K562 (cell line): Measurements from ENCODE around the gene TIMM23. TPM values are rescaled to one million over a fixed set of nuclear protein-coding genes. Genes with fewer than 3 reads are reported as not detected.
"Not testable (repeated sequence)": the region's sequence is repeated elsewhere in the genome, so short reads cannot be mapped to it uniquely, and the experiment has no call there.

Experiments used
- ATF1 ChIP-seq, 2 experiments: fragments of 450-650 bp in 1 of 2; IDR thresholded peaks; 2 replicates each; pipeline ENCODE4 v1.6.1; 2016; ENCODE audit warnings: missing compliant biosample characterization in 1 of 2, missing genetic modification characterization in 1 of 2
- CBX1 ChIP-seq: sonication (generic); IDR thresholded peaks from 2 replicates; pipeline ENCODE4 v1.6.1; 2016; ENCODE audit warnings: antibody characterized with exemption, low read depth, mild to moderate bottlenecking
- CXXC5 ChIP-seq: fragments of 250-450 bp; sonication (Bioruptor Pico); IDR thresholded peaks from 2 replicates; pipeline ENCODE4 v1.8.0; 2022; ENCODE audit warnings: inconsistent platforms, mild to moderate bottlenecking, moderate library complexity
- E2F8 ChIP-seq: fragments of 450-650 bp; IDR thresholded peaks from 2 replicates; pipeline ENCODE4 v1.7.1; 2018; ENCODE audit warnings: mild to moderate bottlenecking, low read depth; ENCODE audit not compliant: partially characterized antibody
- E4F1 ChIP-seq: fragments of 250-450 bp; sonication (Bioruptor Pico); IDR thresholded peaks from 2 replicates; pipeline ENCODE4 v1.5.0; 2021; ENCODE audit warnings: mild to moderate bottlenecking, borderline replicate concordance
- ELF1 ChIP-seq: fragments of 200-800 bp; sonication (Bioruptor generic); IDR thresholded peaks from 2 replicates; pipeline ENCODE4 v1.6.1; 2016; ENCODE audit warnings: missing genetic modification characterization, missing compliant biosample characterization
- FOXJ2 ChIP-seq: fragments of 200-800 bp; sonication (Bioruptor generic); IDR thresholded peaks from 2 replicates; pipeline ENCODE4 v1.6.1; 2016; ENCODE audit warnings: missing genetic modification characterization, missing compliant biosample characterization
- HCFC1 ChIP-seq: IDR thresholded peaks from 2 replicates; pipeline ENCODE4 v1.6.1; 2012; ENCODE audit warnings: low read depth, low read length, improper control_type of control experiment
- HDAC1 ChIP-seq, 2 experiments: fragments of 450-650 bp; IDR thresholded peaks; 2 replicates each; pipeline ENCODE4 v1.6.1; 2016 to 2017; ENCODE audit warnings: inconsistent platforms in 1 of 2, mild to moderate bottlenecking in 1 of 2, moderate library complexity in 1 of 2
- KAT7 ChIP-seq: sonication (generic); formaldehyde crosslinking; IDR thresholded peaks from 2 replicates; pipeline ENCODE4 v1.8.0; 2022; ENCODE audit warnings: missing genetic modification reagents, mild to moderate bottlenecking, borderline replicate concordance
- KDM1A ChIP-seq, 2 experiments: fragments of 450-650 bp; IDR thresholded peaks; 2 replicates each; pipeline ENCODE4 v1.6.1; 2016; ENCODE audit warnings: mild to moderate bottlenecking in 2 of 2
- KDM5B ChIP-seq: fragments of 200-600 bp; sonication (generic); IDR thresholded peaks from 2 replicates; pipeline ENCODE4 v1.6.1; 2012; ENCODE audit warnings: low read depth, mild to moderate bottlenecking, moderate library complexity, low read length, control low read depth, inconsistent platforms; ENCODE audit not compliant: insufficient replicate concordance
- L3MBTL2 ChIP-seq: fragments of 450-650 bp; IDR thresholded peaks from 2 replicates; pipeline ENCODE4 v1.6.1; 2016; ENCODE audit warnings: mild to moderate bottlenecking, moderate library complexity
- MAZ ChIP-seq, 2 experiments: fragments of 450-650 bp in 1 of 2; sonication (generic) in 1 of 2; formaldehyde crosslinking; IDR thresholded peaks in 1 of 2; conservative IDR thresholded peaks in 1 of 2; 2 replicates each; pipeline versions ENCODE4 v1.4.0 to v1.5.0; 2020; ENCODE audit warnings: mild to moderate bottlenecking in 1 of 2, missing genetic modification reagents in 1 of 2
- PKNOX1 ChIP-seq: fragments of 450-650 bp; IDR thresholded peaks from 2 replicates; pipeline ENCODE4 v1.6.1; 2016
- POLR2B ChIP-seq: fragments of 450-650 bp; IDR thresholded peaks from 2 replicates; pipeline ENCODE4 v1.6.1; 2018; ENCODE audit warnings: low read depth; ENCODE audit not compliant: partially characterized antibody
- SRF ChIP-seq, 2 experiments: fragments of 250-450, 450-650 bp in 1 of 2; sonication (Bioruptor Pico) in 1 of 2; sonication (generic) in 1 of 2; formaldehyde crosslinking; IDR thresholded peaks; 2 replicates each; pipeline versions ENCODE4 v1.5.0 to v1.5.1; 2020 to 2022; ENCODE audit warnings: mild to moderate bottlenecking in 1 of 2, missing genetic modification reagents in 1 of 2
- ZNF583 ChIP-seq: fragments of 250-450 bp; sonication (Bioruptor Pico); IDR thresholded peaks from 2 replicates; pipeline ENCODE4 v1.4.0; 2020
- polyA plus RNA-seq, 8 experiments: library from polyadenylated mRNA; depleted of rRNA in 4 of 8; stranded (reverse) in 5 of 8; unstranded in 3 of 8; fragments of >200 nt; fragmentation: Nextera tagmentation in 2 of 8; fragmentation: Illumina TruSeq in 1 of 8; extraction: Ambion mirVana in 2 of 8; extraction: Trizol in 1 of 8; gene quantifications; 2 replicates each; pipeline versions ENCODE4 v1.2.1 to v1.2.3, GENCODE V29; 2011 to 2014; ENCODE audit warnings: inconsistent platforms in 1 of 8, missing spikeins in 1 of 8
- total RNA-seq, 7 experiments: library from RNA; depleted of rRNA in 6 of 7; stranded (reverse); fragments of >200 nt in 6 of 7; fragmentation: Illumina TruSeq in 2 of 7; extraction: Trizol in 2 of 7; gene quantifications; 2 replicates each; pipeline versions ENCODE4 v1.2.1 to v1.2.3, GENCODE V29; 2011 to 2021; ENCODE audit warnings: low replicate concordance in 1 of 7

Gene TIMM23
- total and polyA plus RNA-seq, 9 of the 15 experiments (the other 6 are each of a cell fraction or from before 2014, with no cell fraction given) = 148 to 280 (median 183) TPM

- TF ChIP-seq KDM5B (peak; percentile 64), KDM1A (IDR thresholded peaks at IDR 0.05) (peak; percentile 31 to 32; a peak in 2 of 4 replicates), KAT7 (CRISPR knock-in tag) (0 out of 2 replicates have a peak, but pooled peaks have one; percentile 88), SRF (CRISPR knock-in tag; IDR thresholded peaks at IDR 0.05) (peak in 1 of 2 experiments; percentile 27; a peak in 1 of 4 replicates), MAZ (CRISPR knock-in tag; conservative IDR thresholded peaks at IDR 0.05 in 1 of 2, IDR thresholded peaks at IDR 0.05 in 1 of 2) (peak; percentile 31 to 43; a peak in 2 of 4 replicates), E2F8 (peak; percentile 92), PKNOX1 (0 out of 2 replicates have a peak, but pooled peaks have one; percentile 28), ATF1 (tag; IDR thresholded peaks at IDR 0.05) (peak; percentile 36; the same call in 1 of the 2 replicates), ELF1 (peak; percentile 58; the same call in 1 of the 2 replicates), FOXJ2 (tag) (peak; percentile 60; the same call in 1 of the 2 replicates), ZNF583 (CRISPR knock-in tag) (peak; percentile 42; the same call in 1 of the 2 replicates), POLR2B (peak; percentile 71), HCFC1 (peak; percentile 69), E4F1 (peak; percentile 97), CXXC5 (peak; percentile 73), HDAC1 (IDR thresholded peaks at IDR 0.05) (peak in 1 of 2 experiments; percentile 91; a peak in 2 of 4 replicates), CBX1 (0 out of 2 replicates have a peak, but pooled peaks have one; percentile 24), L3MBTL2 (peak; percentile 70)
- not testable (repeated sequence) for TF ChIP-seq ATF1 (CRISPR knock-in tag; IDR thresholded peaks at IDR 0.05)
Observed at GRCh38 chr10:45972106-45972812, at the start of gene TIMM23 (continued).
